A204.1 (cell line): ENCODE results near the gene CCDC30.
A peak's percentile ranks its signal among the peaks of the same experiment; 100 is the strongest.
"Not testable (repeated sequence)": the region's sequence is repeated elsewhere in the genome, so short reads cannot be mapped to it uniquely, and the experiment has no call there.

Experiments used
- FAIRE-seq: peaks from 2 replicates; lab custom pipeline; 2012; peaks lifted over from hg19 to GRCh38; lab: Jason Lieb, UNC

The CCDC30 gene

GRCh38 chr1:42657981-42658876, 195.1 kb downstream of the CCDC30 start, which contains the start of gene PPIH:
PPIH (plus strand) TSS chr1:42658423; CDS start chr1:42658447, 24 bp downstream.
- peak; percentile 85 for FAIRE-seq

GRCh38 chr1:42658877-42659337, 195.8 kb downstream of the CCDC30 start:
- FAIRE-seq, result no peak

- no peak for FAIRE-seq
These were observed 197.9 kb downstream of the CCDC30 start for GRCh38 chr1:42660907-42661500.

- FAIRE-seq, result no peak
These were observed 206.8 kb downstream of the CCDC30 start for GRCh38 chr1:42669936-42670335.

GRCh38 chr1:42670425-42670824, 207.3 kb downstream of the CCDC30 start:
- no peak for FAIRE-seq

- no peak for FAIRE-seq
These were observed 211.1 kb downstream of the CCDC30 start for GRCh38 chr1:42674214-42674613.

GRCh38 chr1:42674682-42675081, 211.6 kb downstream of the CCDC30 start:
- no peak for FAIRE-seq

- no peak for FAIRE-seq
These were observed 212.4 kb downstream of the CCDC30 start for GRCh38 chr1:42675467-42675866.

GRCh38 chr1:42676534-42677087, 213.5 kb downstream of the CCDC30 start:
- no peak for FAIRE-seq

GRCh38 chr1:42679364-42679983, 216.4 kb downstream of the CCDC30 start:
- no peak for FAIRE-seq

GRCh38 chr1:42680055-42680454, 217.0 kb downstream of the CCDC30 start:
- FAIRE-seq, result no peak

GRCh38 chr1:42680921-42681683, 218.0 kb downstream of the CCDC30 start:
- no peak for FAIRE-seq

GRCh38 chr1:42681741-42682483, 218.8 kb downstream of the CCDC30 start, which contains the start of gene YBX1:
YBX1 (plus strand) TSS chr1:42682418; CDS start chr1:42682566, 148 bp downstream.
- peak; percentile 96 for FAIRE-seq

- FAIRE-seq, result not testable (repeated sequence)
These were observed 219.3 kb downstream of the CCDC30 start for GRCh38 chr1:42682484-42682738.

GRCh38 chr1:42682739-42683531, 219.8 kb downstream of the CCDC30 start:
- no peak for FAIRE-seq

- no peak for FAIRE-seq
These were observed 221.1 kb downstream of the CCDC30 start for GRCh38 chr1:42684139-42684538.

GRCh38 chr1:42686418-42686817, 223.3 kb downstream of the CCDC30 start:
- FAIRE-seq, result no peak

- FAIRE-seq, result no peak
These were observed 226.8 kb downstream of the CCDC30 start for GRCh38 chr1:42689912-42690311.

- no peak for FAIRE-seq
These were observed 227.5 kb downstream of the CCDC30 start for GRCh38 chr1:42690477-42691156.

GRCh38 chr1:42691157-42691498, 228.0 kb downstream of the CCDC30 start:
- no peak for FAIRE-seq
